Stimulated activated CD4-positive, alpha-beta T cell treated with anti-CD3 and anti-CD28 coated beads, Interleukin-12 subunit alpha, Interleukin-12 subunit beta, amount 100 ng/mL, for 4 hours (primary cell): ENCODE results near the gene PPP2R2B.

Experiments
- DNase-seq: peaks from one replicate; pipeline ENCODE4 v3.0.0-alpha.2; 2020

PPP2R2B gene

GRCh38 chr5:146821732-146822131 lies 56.8 kb downstream of the PPP2R2B start:
- DNase-seq: no peak

GRCh38 chr5:146820987-146821386 lies 57.6 kb downstream of the PPP2R2B start:
- no peak for DNase-seq

- DNase-seq: no peak
Measured at GRCh38 chr5:146818822-146819221, 59.7 kb downstream of the PPP2R2B start.

GRCh38 chr5:146817973-146818372 lies 60.6 kb downstream of the PPP2R2B start:
- DNase-seq: no peak

GRCh38 chr5:146816775-146817387 lies 61.7 kb downstream of the PPP2R2B start:
- no peak for DNase-seq

GRCh38 chr5:146815411-146815810 lies 63.1 kb downstream of the PPP2R2B start:
- no peak for DNase-seq

GRCh38 chr5:146813346-146814157 lies 65.0 kb downstream of the PPP2R2B start:
- DNase-seq: no peak

GRCh38 chr5:146805081-146805480 lies 73.5 kb downstream of the PPP2R2B start:
- no peak for DNase-seq

- DNase-seq: no peak
Measured at GRCh38 chr5:146802945-146803522, 75.5 kb downstream of the PPP2R2B start.

GRCh38 chr5:146799671-146800070 lies 78.9 kb downstream of the PPP2R2B start:
- no peak for DNase-seq

- DNase-seq: no peak
Measured at GRCh38 chr5:146799231-146799630, 79.3 kb downstream of the PPP2R2B start.

GRCh38 chr5:146797658-146798057 lies 80.9 kb downstream of the PPP2R2B start:
- DNase-seq: no peak

GRCh38 chr5:146796911-146797310 lies 81.6 kb downstream of the PPP2R2B start:
- DNase-seq: no peak

- no peak for DNase-seq
Measured at GRCh38 chr5:146796144-146796543, 82.4 kb downstream of the PPP2R2B start.

GRCh38 chr5:146794326-146795029 lies 84.1 kb downstream of the PPP2R2B start:
- no peak for DNase-seq

GRCh38 chr5:146793709-146794108 lies 84.8 kb downstream of the PPP2R2B start:
- no peak for DNase-seq

GRCh38 chr5:146791471-146791870 lies 87.1 kb downstream of the PPP2R2B start:
- no peak for DNase-seq

- no peak for DNase-seq
Measured at GRCh38 chr5:146789712-146790653, 88.6 kb downstream of the PPP2R2B start.

GRCh38 chr5:146788898-146789297 lies 89.7 kb downstream of the PPP2R2B start:
- no peak for DNase-seq

- DNase-seq: no peak
Measured at GRCh38 chr5:146785065-146785464, 93.5 kb downstream of the PPP2R2B start.

GRCh38 chr5:146781157-146781556 lies 97.4 kb downstream of the PPP2R2B start:
- DNase-seq: no peak

- no peak for DNase-seq
Measured at GRCh38 chr5:146779211-146779869, 99.2 kb downstream of the PPP2R2B start.
